K562 (cell line): ENCODE data around the gene ADCYAP1. TPM values are rescaled to one million over a fixed set of nuclear protein-coding genes. Genes with fewer than 3 reads are reported as not detected.

Source experiments
- ATAC-seq: fragments of 200-7000 bp; cut with Tn5 transposase; 3 replicates; pipeline ENCODE4 v1.9.1; 2020; ENCODE audit warnings: moderate library complexity
- BruUV-seq: library from RNA; stranded (reverse); fragments of 400-500 nt; replicated peaks from 2 replicates; lab custom pipeline; 2021; lab: Mats Ljungman, UMichigan
- CTCF ChIA-PET: fragments of 300-600 bp; formaldehyde crosslinking; extraction: SDS; loops from one replicate; lab custom pipeline; 2021; ENCODE audit warnings: low intra/inter-chr PET ratio; lab: Yijun Ruan, JAX
- POLR2A ChIA-PET: fragments of 300-600, 350-650 bp; sonication (Branson Sonifier 250); formaldehyde crosslinking; extraction: SDS; loops from one replicate; lab custom pipeline; 2021; ENCODE audit warnings: antibody characterized with exemption, inconsistent platforms; lab: Yijun Ruan, JAX
- DNase-seq, 4 experiments: peaks; one replicate each; pipeline versions ENCODE4 v3.0.0 to v3.0.0-alpha.2; 2011 to 2018; ENCODE audit warnings: low spot score in 3 of 4, mixed read lengths in 3 of 4; ENCODE audit errors: extremely low read depth in 1 of 4
- FAIRE-seq: peaks from 2 replicates; lab custom pipeline; 2011; peaks lifted over from hg19 to GRCh38; lab: Jason Lieb, UNC
- H2AFZ ChIP-seq: 2 replicates; pipeline ENCODE4 v1.6.0; 2011; ENCODE audit warnings: low read depth, low read length, control low read depth, inconsistent platforms
- H3K27ac ChIP-seq: fragments of 200-600 bp; 3 replicates; pipeline ENCODE4 v1.8.0; 2011; ENCODE audit warnings: low read depth, mild to moderate bottlenecking, control low read depth, inconsistent platforms, low read length, moderate library complexity, mixed read lengths; ENCODE audit errors: extremely low read depth
- H3K27me3 ChIP-seq, 2 experiments: fragments of 300-600 bp in 1 of 2; 2 replicates in 1 of 2; 3 replicates in 1 of 2; pipeline versions ENCODE4 v1.6.0 to v1.8.0; 2011; ENCODE audit warnings: inconsistent platforms in 2 of 2, low read length in 2 of 2, mild to moderate bottlenecking in 1 of 2, mixed read lengths in 1 of 2, moderate library complexity in 1 of 2; ENCODE audit not compliant: control insufficient read depth in 2 of 2, insufficient read depth in 2 of 2
- H3K36me3 ChIP-seq: fragments of 300-600 bp; 3 replicates; pipeline ENCODE4 v1.8.0; 2011; ENCODE audit warnings: mild to moderate bottlenecking, low read length, inconsistent platforms; ENCODE audit not compliant: control insufficient read depth, insufficient read depth
- H3K4me1 ChIP-seq, 2 experiments: fragments of 200-600 bp in 1 of 2; replicated peaks in 1 of 2; 2 replicates in 1 of 2; 3 replicates in 1 of 2; pipeline versions ENCODE4 v1.5.1 to v1.8.0; 2011; ENCODE audit warnings: inconsistent platforms in 2 of 2, low read length in 2 of 2, mild to moderate bottlenecking in 1 of 2, mixed read lengths in 1 of 2, moderate library complexity in 1 of 2; ENCODE audit not compliant: control insufficient read depth in 2 of 2, insufficient read depth in 2 of 2
- H3K4me2 ChIP-seq: 2 replicates; pipeline ENCODE4 v1.6.1; 2011; ENCODE audit warnings: low read length, control low read depth, inconsistent platforms, mixed read lengths; ENCODE audit not compliant: insufficient read depth
- H3K4me3 ChIP-seq: fragments of 200-600 bp; sonication (generic), shearing (Covaris generic); 2 replicates; pipeline ENCODE4 v1.5.1; 2016; ENCODE audit warnings: control low read depth, inconsistent platforms
- H3K79me2 ChIP-seq: fragments of 200-600 bp; 3 replicates; pipeline ENCODE4 v1.8.0; 2011; ENCODE audit warnings: low read length, inconsistent platforms; ENCODE audit not compliant: control insufficient read depth, insufficient read depth
- H3K9ac ChIP-seq, 2 experiments: 2 replicates each; pipeline versions ENCODE4 v1.6.0 to v1.6.1; 2011; ENCODE audit warnings: low read depth in 2 of 2, low read length in 2 of 2, control low read depth in 1 of 2, inconsistent platforms in 1 of 2, mild to moderate bottlenecking in 1 of 2, mixed read lengths in 1 of 2; ENCODE audit not compliant: insufficient read depth in 1 of 2
- H3K9me1 ChIP-seq: one replicate; pipeline ENCODE4 v1.6.0; 2011; ENCODE audit warnings: inconsistent platforms, mild to moderate bottlenecking, low read length, moderate library complexity; ENCODE audit not compliant: control insufficient read depth, insufficient read depth
- H3K9me3 ChIP-seq: replicated peaks from 2 replicates; pipeline ENCODE4 v1.5.1; 2011; ENCODE audit warnings: low read depth, low read length, inconsistent platforms; ENCODE audit not compliant: control insufficient read depth, insufficient read depth
- H4K20me1 ChIP-seq: replicated peaks from 2 replicates; pipeline ENCODE4 v1.6.1; 2011; ENCODE audit warnings: low read length, inconsistent platforms, mixed read lengths; ENCODE audit not compliant: control insufficient read depth, insufficient read depth
- FOXP1 ChIP-seq: sonication (generic); formaldehyde crosslinking; IDR thresholded peaks from 2 replicates; pipeline ENCODE4 v1.8.0; 2022; ENCODE audit warnings: mild to moderate bottlenecking, missing genetic modification reagents
- KLF16 ChIP-seq: IDR thresholded peaks from 2 replicates; pipeline ENCODE4 v1.6.1; 2016; ENCODE audit warnings: antibody characterized with exemption
- PML ChIP-seq: IDR thresholded peaks from 2 replicates; pipeline ENCODE4 v1.6.1; 2012; ENCODE audit warnings: low read length, inconsistent platforms
- RHOXF2B ChIP-seq: fragments of 250-450 bp; sonication (Bioruptor Pico); conservative IDR thresholded peaks from 2 replicates; pipeline ENCODE4 v1.5.1; 2021
- TEAD4 ChIP-seq, 2 experiments: sonication (generic) in 1 of 2; formaldehyde crosslinking in 1 of 2; IDR thresholded peaks; 2 replicates each; pipeline versions ENCODE4 v1.6.1 to v1.8.0; 2012 to 2022; ENCODE audit warnings: borderline replicate concordance in 1 of 2, inconsistent platforms in 1 of 2, low read length in 1 of 2, mild to moderate bottlenecking in 1 of 2, missing genetic modification reagents in 1 of 2
- XRCC3 ChIP-seq: fragments of 450-650 bp; IDR thresholded peaks from 2 replicates; pipeline ENCODE4 v1.6.1; 2017; ENCODE audit warnings: mild to moderate bottlenecking, moderate library complexity
- XRCC5 ChIP-seq: fragments of 200-400 bp; formaldehyde crosslinking; IDR thresholded peaks from 2 replicates; pipeline ENCODE4 v1.6.1; 2017; ENCODE audit warnings: low read depth, mild to moderate bottlenecking, low read length
- YBX1 ChIP-seq: fragments of 450-650 bp; IDR thresholded peaks from 2 replicates; pipeline ENCODE4 v1.7.1; 2016; ENCODE audit warnings: mild to moderate bottlenecking
- ZNF707 ChIP-seq: fragments of 250-450 bp; sonication (Bioruptor Pico); conservative IDR thresholded peaks from 2 replicates; pipeline ENCODE4 v1.8.0; 2022; ENCODE audit warnings: inconsistent platforms, mild to moderate bottlenecking, moderate library complexity
- WGBS: fragments of 100-300 bp; shearing (Covaris generic); methylation state at CpG from one replicate; pipeline ENCODE4 v1.1.6; 2016; ENCODE audit warnings: low coverage, mixed read lengths; ENCODE audit not compliant: insufficient coverage; ENCODE audit errors: missing lambda C conversion rate; 5-methylcytosine and 5-hydroxymethylcytosine counted together
- in situ Hi-C: fragments of 300-500 bp; cut with MboI; formaldehyde crosslinking; loops from 4 replicates; pipeline ENCODE4 v1.15.0; 2018; ENCODE audit warnings: inconsistent platforms, mixed read lengths
- intact Hi-C: fragments of 100-400 bp; cut with micrococcal nuclease; formaldehyde crosslinking; loops from 2 replicates; pipeline ENCODE4 v1.14.2; 2022
- polyA plus RNA-seq, 8 experiments: library from polyadenylated mRNA; depleted of rRNA in 4 of 8; stranded (reverse) in 5 of 8; unstranded in 3 of 8; fragments of >200 nt; fragmentation: Nextera tagmentation in 2 of 8; fragmentation: Illumina TruSeq in 1 of 8; extraction: Ambion mirVana in 2 of 8; extraction: Trizol in 1 of 8; gene quantifications; 2 replicates each; pipeline versions ENCODE4 v1.2.1 to v1.2.3, GENCODE V29; 2011 to 2014; ENCODE audit warnings: inconsistent platforms in 1 of 8, missing spikeins in 1 of 8
- total RNA-seq, 7 experiments: library from RNA; depleted of rRNA in 6 of 7; stranded (reverse); fragments of >200 nt in 6 of 7; fragmentation: Illumina TruSeq in 2 of 7; extraction: Trizol in 2 of 7; gene quantifications; 2 replicates each; pipeline versions ENCODE4 v1.2.1 to v1.2.3, GENCODE V29; 2011 to 2021; ENCODE audit warnings: low replicate concordance in 1 of 7

Gene ADCYAP1
- total and polyA plus RNA-seq, 9 of the 15 experiments (the other 6 are each of a cell fraction or from before 2014, with no cell fraction given), result 0.03 TPM; not detected in 8

GRCh38 chr18:926946-927345 lies 22.3 kb downstream of the ADCYAP1 start:
- BruUV-seq, result no TSS peak
- DNase-seq (no peak), FAIRE-seq (no peak), ATAC-seq (no peak)
- POLR2A ChIA-PET, result interaction anchor here (3.2 kb wide), 1 partner anchor 14 kb away, joined by 11 read pairs; no protein-coding TSS in a partner anchor
- TF ChIP-seq PML (no peak), RHOXF2B (CRISPR knock-in tag) (no peak), KLF16 (no peak), XRCC5 (no peak), YBX1 (no peak), ZNF707 (CRISPR knock-in tag) (no peak), FOXP1 (CRISPR knock-in tag) (no peak)
- Histone ChIP-seq H3K4me3 (no peak overlapping the region), H3K4me1 (no peaks in the 10 kb centered on the region), H4K20me1 (no peaks in the 10 kb centered on the region), H3K9me1 (no peaks in the 10 kb centered on the region), H3K9ac (no peak overlapping the region), H2AFZ (no peak overlapping the region), H3K4me2 (no peak overlapping the region), H3K36me3 (no peaks in the 10 kb centered on the region), H3K9me3 (no peaks in the 10 kb centered on the region), H3K27ac (no peak overlapping the region), H3K27me3 (peaks cover 17 to 23% of the 10 kb centered on the region in 2 experiments), H3K79me2 (no peaks in the 10 kb centered on the region)
- intact Hi-C loops (no loop called here), in situ Hi-C loops (no loop called here)
- CTCF ChIA-PET, result no interaction called here
- WGBS, result 4% methylated on average over 1 of the region's 1 CpG

DNA sequence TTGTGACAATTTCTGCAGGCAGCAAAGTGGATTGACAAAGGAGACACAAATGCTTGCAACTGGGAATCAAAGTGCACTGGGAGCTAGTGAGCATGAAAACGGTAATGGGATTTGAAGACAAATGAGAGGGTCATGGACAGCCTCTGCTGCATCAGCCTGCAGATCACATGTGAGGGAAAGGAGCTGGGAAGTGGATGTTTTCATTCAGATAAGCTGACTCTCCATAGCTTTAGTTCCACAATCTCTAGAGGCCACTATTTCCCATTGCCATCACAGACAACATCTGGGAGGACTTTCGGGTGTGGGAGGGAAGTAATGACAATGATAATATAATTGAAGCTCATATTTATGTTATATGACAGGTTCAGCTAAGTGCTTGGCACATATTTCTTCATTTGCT lies 28.4 kb downstream of the ADCYAP1 start:
- no peak overlapping the region for H3K9ac ChIP-seq
- no TSS peak for BruUV-seq
- H3K9me3 ChIP-seq, result no peaks in the 10 kb centered on the region
- 4% methylated on average over 2 of the region's 2 CpGs for WGBS
- intact Hi-C loops, result no loop called here
- peaks cover 11% of the 10 kb centered on the region in 2 experiments for H3K27me3 ChIP-seq
- no peak for TF ChIP-seq XRCC3
- TF ChIP-seq TEAD4 (IDR thresholded peaks at IDR 0.05; ENCODE audit: low read length), result peak; percentile 21; the same call in 1 of the 2 replicates
- no peak for TF ChIP-seq TEAD4 (CRISPR knock-in tag; IDR thresholded peaks at IDR 0.05; ENCODE audit: borderline replicate concordance)
- CTCF ChIA-PET, result no interaction called here
- FAIRE-seq, result no peak
- H3K36me3 ChIP-seq, result no peaks in the 10 kb centered on the region
- H3K4me3 ChIP-seq, result no peak overlapping the region
- no peaks in the 10 kb centered on the region for H3K4me1 ChIP-seq
- H3K9me1 ChIP-seq, result no peaks in the 10 kb centered on the region
- no peak overlapping the region for H2AFZ ChIP-seq
- H3K27ac ChIP-seq, result no peak overlapping the region
- no peak overlapping the region for H3K4me2 ChIP-seq
- H4K20me1 ChIP-seq, result no peaks in the 10 kb centered on the region; the same call in 1 of the 2 replicates
- in situ Hi-C loops, result no loop called here
- DNase-seq, result no peak
- no peak for ATAC-seq
- POLR2A ChIA-PET, result interaction anchor here (0.9 to 3.0 kb wide), 3 partner anchors 12 to 28 kb away, joined by 3 to 18 read pairs (median 3); no protein-coding TSS in a partner anchor
- no peaks in the 10 kb centered on the region for H3K79me2 ChIP-seq
